ENCODE results near the gene PLXND1.

DNA sequence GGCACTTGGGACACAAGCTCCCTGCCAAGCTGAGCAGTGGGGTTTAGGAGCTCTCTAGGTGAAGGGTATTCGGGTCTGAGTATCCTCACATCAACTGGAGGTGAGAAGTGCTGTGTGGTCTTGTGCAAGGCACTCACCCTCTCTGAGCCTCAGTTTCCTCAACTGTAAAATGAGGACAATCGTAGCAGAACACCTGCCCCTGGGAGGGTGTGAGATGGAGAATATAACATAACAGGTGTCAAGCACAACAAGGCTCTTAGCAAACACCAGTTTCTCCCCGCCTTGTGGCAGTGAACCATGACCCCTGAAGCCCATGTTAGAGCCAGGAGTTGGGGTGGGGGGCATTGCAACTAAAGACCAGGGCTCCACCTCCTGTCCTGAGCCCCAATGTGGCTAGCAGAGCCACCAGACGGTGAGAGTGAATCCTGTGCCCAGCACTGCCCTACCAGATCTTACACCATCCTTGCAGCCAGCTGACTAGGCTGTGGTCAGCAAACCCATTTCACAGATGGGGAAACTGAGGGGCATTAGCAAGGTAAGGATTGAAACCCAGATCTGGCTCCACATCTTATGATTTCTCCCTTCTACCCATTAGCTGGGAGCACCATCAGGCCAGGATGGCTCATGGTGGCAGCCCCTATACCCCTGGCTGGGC lies 2.6 kb upstream of the PLXND1 start:
- TF ChIP-seq POLR2A (IDR thresholded peaks at IDR 0.05; ENCODE audit: extremely low read depth, insufficient read length): no peak
- TF ChIP-seq, protein P1, sequence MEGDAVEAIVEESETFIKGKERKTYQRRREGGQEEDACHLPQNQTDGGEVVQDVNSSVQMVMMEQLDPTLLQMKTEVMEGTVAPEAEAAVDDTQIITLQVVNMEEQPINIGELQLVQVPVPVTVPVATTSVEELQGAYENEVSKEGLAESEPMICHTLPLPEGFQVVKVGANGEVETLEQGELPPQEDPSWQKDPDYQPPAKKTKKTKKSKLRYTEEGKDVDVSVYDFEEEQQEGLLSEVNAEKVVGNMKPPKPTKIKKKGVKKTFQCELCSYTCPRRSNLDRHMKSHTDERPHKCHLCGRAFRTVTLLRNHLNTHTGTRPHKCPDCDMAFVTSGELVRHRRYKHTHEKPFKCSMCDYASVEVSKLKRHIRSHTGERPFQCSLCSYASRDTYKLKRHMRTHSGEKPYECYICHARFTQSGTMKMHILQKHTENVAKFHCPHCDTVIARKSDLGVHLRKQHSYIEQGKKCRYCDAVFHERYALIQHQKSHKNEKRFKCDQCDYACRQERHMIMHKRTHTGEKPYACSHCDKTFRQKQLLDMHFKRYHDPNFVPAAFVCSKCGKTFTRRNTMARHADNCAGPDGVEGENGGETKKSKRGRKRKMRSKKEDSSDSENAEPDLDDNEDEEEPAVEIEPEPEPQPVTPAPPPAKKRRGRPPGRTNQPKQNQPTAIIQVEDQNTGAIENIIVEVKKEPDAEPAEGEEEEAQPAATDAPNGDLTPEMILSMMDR (IDR thresholded peaks at IDR 0.05; ENCODE audit: low read depth, low read length): no peak

Measured in NB4 (cell line).